ENCODE data around the gene BMF. TPM values are rescaled to one million over a fixed set of nuclear protein-coding genes. Genes with fewer than 3 reads are reported as not detected.
"Not testable (repeated sequence)": the region's sequence is repeated elsewhere in the genome, so short reads cannot be mapped to it uniquely, and the experiment has no call there.

Gene BMF
- total and polyA plus RNA-seq, 3 donors from 2014 or later: 4.9 to 7.7 (median 6.9) TPM

DNA sequence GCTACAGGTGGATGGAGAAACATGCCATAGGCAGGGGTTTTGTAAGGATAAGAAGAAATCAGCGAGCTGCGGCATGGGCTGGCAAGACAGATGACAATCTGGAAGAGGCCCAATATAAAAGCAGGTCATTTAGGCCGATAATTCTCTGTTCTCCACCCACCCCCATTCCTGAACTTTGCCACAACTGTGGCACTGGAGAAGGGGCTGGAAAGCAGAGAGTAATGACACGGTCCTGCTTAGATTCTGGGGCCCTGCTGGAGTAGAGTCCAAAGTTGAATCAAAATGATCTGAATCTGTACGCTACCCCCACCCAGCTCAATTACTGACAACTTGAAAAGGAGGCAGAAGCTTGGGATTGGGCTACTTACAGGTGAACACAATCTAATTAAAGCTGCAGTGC is 33.7 kb upstream of the BMF start:
- H3K4me1 ChIP-seq: no peaks in the 10 kb centered on the region
- no peak overlapping the region for H3K27ac ChIP-seq
- no peak for DNase-seq
- intact Hi-C loops (cut with DNase I; ENCODE audit: low total_unique reads): no loop called here
- TF ChIP-seq, protein P1, sequence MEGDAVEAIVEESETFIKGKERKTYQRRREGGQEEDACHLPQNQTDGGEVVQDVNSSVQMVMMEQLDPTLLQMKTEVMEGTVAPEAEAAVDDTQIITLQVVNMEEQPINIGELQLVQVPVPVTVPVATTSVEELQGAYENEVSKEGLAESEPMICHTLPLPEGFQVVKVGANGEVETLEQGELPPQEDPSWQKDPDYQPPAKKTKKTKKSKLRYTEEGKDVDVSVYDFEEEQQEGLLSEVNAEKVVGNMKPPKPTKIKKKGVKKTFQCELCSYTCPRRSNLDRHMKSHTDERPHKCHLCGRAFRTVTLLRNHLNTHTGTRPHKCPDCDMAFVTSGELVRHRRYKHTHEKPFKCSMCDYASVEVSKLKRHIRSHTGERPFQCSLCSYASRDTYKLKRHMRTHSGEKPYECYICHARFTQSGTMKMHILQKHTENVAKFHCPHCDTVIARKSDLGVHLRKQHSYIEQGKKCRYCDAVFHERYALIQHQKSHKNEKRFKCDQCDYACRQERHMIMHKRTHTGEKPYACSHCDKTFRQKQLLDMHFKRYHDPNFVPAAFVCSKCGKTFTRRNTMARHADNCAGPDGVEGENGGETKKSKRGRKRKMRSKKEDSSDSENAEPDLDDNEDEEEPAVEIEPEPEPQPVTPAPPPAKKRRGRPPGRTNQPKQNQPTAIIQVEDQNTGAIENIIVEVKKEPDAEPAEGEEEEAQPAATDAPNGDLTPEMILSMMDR (IDR thresholded peaks at IDR 0.05): no peak
- TF ChIP-seq POLR2A (IDR thresholded peaks at IDR 0.05): no peak
- no peak overlapping the region for H3K4me3 ChIP-seq
- WGBS, 2 donors: 85 to 89% methylated on average over 5 of the region's 5 CpGs
- peaks cover 3% of the 10 kb centered on the region for H3K27me3 ChIP-seq
- H3K36me3 ChIP-seq (ENCODE audit: low read depth, missing control alignments): no peaks in the 10 kb centered on the region
- H3K9me3 ChIP-seq: no peaks in the 10 kb centered on the region

DNA sequence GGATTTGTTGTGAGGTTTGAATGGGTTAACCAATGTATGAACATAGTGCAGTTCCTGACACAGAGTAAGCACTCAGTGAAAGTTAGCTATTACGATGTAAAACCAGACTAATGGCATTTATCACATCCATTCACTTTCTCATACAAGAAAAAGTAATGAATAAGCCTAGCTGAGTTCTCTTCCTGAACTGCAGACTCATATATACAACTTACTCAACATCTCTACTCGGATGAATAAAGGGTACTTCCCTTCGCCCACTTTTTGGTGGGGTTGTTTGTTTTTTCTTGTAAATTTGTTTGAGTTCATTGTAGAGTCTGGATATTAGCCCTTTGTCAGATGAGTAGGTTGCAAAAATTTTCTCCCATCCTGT is 29.5 kb upstream of the BMF start:
- DNase-seq; H3K27ac ChIP-seq; H3K36me3 ChIP-seq (ENCODE audit: low read depth, missing control alignments); H3K4me1 ChIP-seq; H3K9me3 ChIP-seq; H3K27me3 ChIP-seq; intact Hi-C loops (cut with DNase I; ENCODE audit: low total_unique reads); H3K4me3 ChIP-seq: not testable (repeated sequence)
- 86 to 87% methylated on average over 3 of the region's 3 CpGs for WGBS, 2 donors

DNA sequence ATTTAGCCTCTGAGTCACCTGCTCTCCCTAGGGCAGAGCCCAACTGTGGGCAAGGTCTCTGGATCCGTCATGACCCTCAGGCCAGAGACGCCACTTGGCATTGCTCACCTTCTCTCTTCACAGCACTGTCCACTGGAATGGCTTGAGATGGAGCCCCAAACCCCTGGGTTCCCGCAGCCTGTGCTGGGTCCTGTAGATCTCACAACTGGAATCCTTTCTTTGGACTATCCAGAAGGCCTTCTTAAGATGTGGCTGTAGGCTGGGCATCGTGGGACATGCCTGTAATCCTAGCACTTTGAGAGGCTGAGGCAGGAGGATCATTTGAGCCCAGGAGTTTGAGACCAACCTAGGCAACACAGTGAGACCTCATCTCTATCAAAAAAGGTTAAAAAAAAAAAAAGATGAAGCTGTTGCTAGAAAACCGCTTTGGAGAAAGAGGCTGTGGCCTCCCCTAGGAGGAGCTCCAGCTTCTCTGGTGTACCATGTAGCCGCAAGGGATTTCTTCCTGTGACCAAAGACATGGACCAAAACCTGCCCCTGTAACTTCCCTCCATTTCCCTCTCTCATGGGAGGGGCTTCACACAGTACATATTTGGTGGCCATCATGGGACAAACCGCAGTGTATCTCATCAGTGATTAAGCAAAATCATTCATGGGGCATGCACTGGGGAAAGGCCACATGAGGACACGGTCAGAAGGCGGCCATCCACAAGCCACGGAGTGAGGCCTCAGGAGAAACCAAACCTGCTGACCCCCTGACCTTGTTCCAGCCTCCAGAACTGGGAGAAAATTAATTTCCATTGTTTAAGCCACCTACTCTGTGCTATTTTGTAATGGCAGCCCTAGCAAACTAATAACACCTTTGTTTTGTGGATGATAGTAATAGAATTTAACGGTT is 28.9 kb upstream of the BMF start:
- H3K4me3 ChIP-seq: no peak overlapping the region
- intact Hi-C loops (cut with DNase I; ENCODE audit: low total_unique reads): no loop called here
- WGBS, 2 donors: 81 to 90% methylated on average over 8 to 11 of the region's 11 CpGs
- H3K27me3 ChIP-seq: peaks cover 1% of the 10 kb centered on the region
- TF ChIP-seq, protein P1 (IDR thresholded peaks at IDR 0.05): no peak
- TF ChIP-seq POLR2A (IDR thresholded peaks at IDR 0.05): no peak
- H3K27ac ChIP-seq: no peak overlapping the region
- no peak for DNase-seq
- H3K4me1 ChIP-seq: no peaks in the 10 kb centered on the region
- no peaks in the 10 kb centered on the region for H3K36me3 ChIP-seq (ENCODE audit: low read depth, missing control alignments)
- no peaks in the 10 kb centered on the region for H3K9me3 ChIP-seq

DNA sequence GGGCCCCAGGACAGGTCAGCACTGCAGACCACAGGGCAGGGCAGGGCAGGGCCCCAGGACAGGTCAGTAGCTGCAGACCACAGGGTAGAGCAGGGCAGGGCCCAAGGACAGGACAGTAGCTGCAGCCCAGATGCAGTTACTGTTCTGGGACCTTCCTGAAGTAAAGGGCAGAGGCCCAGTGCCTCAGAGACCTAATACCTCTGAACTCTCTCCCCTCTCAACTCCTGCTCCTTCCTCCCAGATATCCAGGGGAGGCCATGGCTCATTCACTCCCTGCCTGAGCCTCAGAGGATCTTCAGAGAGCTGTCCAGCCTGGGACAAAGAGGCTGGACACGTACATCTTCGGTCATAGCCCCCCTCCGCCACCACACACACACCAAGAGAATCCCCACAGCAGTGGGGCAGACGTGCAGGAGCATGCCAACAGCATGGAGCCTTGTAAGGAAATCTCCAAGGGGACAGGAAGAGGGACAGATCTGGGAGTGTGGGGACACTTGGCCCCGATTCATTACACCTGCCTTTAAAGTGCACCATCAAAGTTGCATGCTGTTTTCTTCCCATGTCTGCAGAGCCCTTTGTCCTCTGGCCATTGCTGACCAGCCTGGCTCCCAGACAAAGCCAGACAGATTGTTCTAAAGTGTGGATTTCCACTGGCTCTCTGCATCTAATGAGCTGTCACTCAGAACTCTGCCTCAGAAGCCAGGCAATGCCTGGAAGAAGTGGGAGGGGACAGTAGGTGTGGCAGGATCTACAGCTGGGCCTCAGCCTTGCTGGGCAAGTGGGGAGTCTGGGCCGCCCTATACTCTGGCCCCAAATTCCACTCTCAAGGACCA is 28.0 kb upstream of the BMF start:
- DNase-seq: no peak
- Histone ChIP-seq H3K4me3 (no peak overlapping the region), H3K27me3 (no peaks in the 10 kb centered on the region), H3K27ac (no peak overlapping the region), H3K36me3 (ENCODE audit: low read depth, missing control alignments) (no peaks in the 10 kb centered on the region), H3K4me1 (no peaks in the 10 kb centered on the region), H3K9me3 (no peaks in the 10 kb centered on the region)
- WGBS, 2 donors: 88 to 93% methylated on average over 5 to 6 of the region's 6 CpGs
- TF ChIP-seq, protein P1 (IDR thresholded peaks at IDR 0.05): no peak
- TF ChIP-seq POLR2A (IDR thresholded peaks at IDR 0.05): no peak
- intact Hi-C loops (cut with DNase I; ENCODE audit: low total_unique reads): no loop called here

DNA sequence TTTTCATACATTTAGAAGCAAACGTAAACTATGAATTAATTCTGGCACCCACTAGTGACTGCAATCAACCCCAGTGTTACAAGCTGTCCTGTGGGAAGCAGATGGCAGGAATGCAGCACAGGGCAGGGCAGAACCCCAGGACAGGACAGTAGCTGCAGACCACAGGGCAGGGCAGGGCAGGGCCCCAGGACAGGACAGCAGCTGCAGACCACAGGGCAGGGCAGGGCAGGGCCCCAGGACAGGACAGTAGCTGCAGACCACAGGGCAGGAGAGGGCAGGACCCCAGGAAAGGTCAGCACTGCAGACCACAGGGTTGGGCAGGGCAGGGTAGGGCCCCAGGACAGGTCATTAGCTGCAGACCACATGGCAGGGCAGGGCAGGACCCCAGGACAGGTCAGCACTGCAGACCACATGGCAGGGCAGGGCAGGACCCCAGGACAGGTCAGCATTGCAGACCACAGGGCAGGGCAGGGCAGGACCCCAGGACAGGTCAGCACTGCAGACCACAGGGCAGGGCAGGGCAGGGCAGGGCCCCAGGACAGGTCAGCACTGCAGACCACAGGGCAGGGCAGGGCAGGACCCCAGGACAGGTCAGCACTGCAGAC is 27.3 kb upstream of the BMF start:
- DNase-seq; H3K4me1 ChIP-seq; H3K4me3 ChIP-seq; H3K27me3 ChIP-seq; intact Hi-C loops (cut with DNase I; ENCODE audit: low total_unique reads); H3K27ac ChIP-seq; H3K36me3 ChIP-seq (ENCODE audit: low read depth, missing control alignments); H3K9me3 ChIP-seq: not testable (repeated sequence)
- 55 to 75% methylated on average over 1 of the region's 1 CpG for WGBS, 2 donors

Measured in testis (tissue), 3 donors.